ENCODE results near the gene TMEM72.

The TMEM72 gene

GRCh38 chr10:44975431-44976331 is 64.5 kb downstream of the TMEM72 start:
- no peak overlapping the region for H3K4me3 ChIP-seq (replicated peaks; ENCODE audit: low read depth, low read length)
- TF ChIP-seq CTCF (IDR thresholded peaks at IDR 0.05; ENCODE audit: low read depth, low read length, missing control alignments), result no peak
- no peak for DNase-seq (ENCODE audit: extremely low read depth, low read depth)

GRCh38 chr10:44976352-44977198 is 65.4 kb downstream of the TMEM72 start:
- no peak for DNase-seq (ENCODE audit: extremely low read depth, low read depth)
- TF ChIP-seq CTCF (IDR thresholded peaks at IDR 0.05; ENCODE audit: low read depth, low read length, missing control alignments), result no peak
- H3K4me3 ChIP-seq (replicated peaks; ENCODE audit: low read depth, low read length), result no peak overlapping the region

- H3K4me3 ChIP-seq (replicated peaks; ENCODE audit: low read depth, low read length), result no peak overlapping the region
- TF ChIP-seq CTCF (IDR thresholded peaks at IDR 0.05; ENCODE audit: low read depth, low read length, missing control alignments), result no peak
- no peak for DNase-seq (ENCODE audit: extremely low read depth, low read depth)
Measured at GRCh38 chr10:44977287-44978212, 66.4 kb downstream of the TMEM72 start.

- no peak for DNase-seq (ENCODE audit: extremely low read depth, low read depth)
- TF ChIP-seq CTCF (IDR thresholded peaks at IDR 0.05; ENCODE audit: low read depth, low read length, missing control alignments), result no peak
- no peak overlapping the region for H3K4me3 ChIP-seq (replicated peaks; ENCODE audit: low read depth, low read length)
Measured at GRCh38 chr10:44978213-44978569, 67.1 kb downstream of the TMEM72 start.

- TF ChIP-seq CTCF (IDR thresholded peaks at IDR 0.05; ENCODE audit: low read depth, low read length, missing control alignments), result no peak
- no peak within 1 kb of the TSS for H3K4me3 ChIP-seq (replicated peaks; ENCODE audit: low read depth, low read length)
- no peak for DNase-seq (ENCODE audit: extremely low read depth, low read depth)
Measured at GRCh38 chr10:44978570-44979280, 67.6 kb downstream of the TMEM72 start, which contains the start of gene DEPP1. TSS of gene DEPP1 (minus strand) at chr10:44978809. CDS start at chr10:44978030, 779 bp downstream.
